DND-41 (cell line): Measurements from ENCODE around the gene ALOX5.

Experiments used
- EZH2 ChIP-seq: IDR thresholded peaks from 3 replicates; pipeline ENCODE4 v1.6.1; 2012; ENCODE audit warnings: borderline replicate concordance, low read depth, mild to moderate bottlenecking, moderate library complexity, low read length, inconsistent platforms; ENCODE audit not compliant: severe bottlenecking
- TF ChIP-seq, protein P1 (sequence below): IDR thresholded peaks from 2 replicates; pipeline ENCODE4 v1.5.1; 2012; ENCODE audit warnings: borderline replicate concordance, low read length, moderate library complexity, mild to moderate bottlenecking; ENCODE audit not compliant: poor library complexity, severe bottlenecking; ENCODE audit errors: extremely low read depth

GRCh38 chr10:45372251-45372951 is 1.6 kb upstream of the ALOX5 start:
- TF ChIP-seq, protein P1, sequence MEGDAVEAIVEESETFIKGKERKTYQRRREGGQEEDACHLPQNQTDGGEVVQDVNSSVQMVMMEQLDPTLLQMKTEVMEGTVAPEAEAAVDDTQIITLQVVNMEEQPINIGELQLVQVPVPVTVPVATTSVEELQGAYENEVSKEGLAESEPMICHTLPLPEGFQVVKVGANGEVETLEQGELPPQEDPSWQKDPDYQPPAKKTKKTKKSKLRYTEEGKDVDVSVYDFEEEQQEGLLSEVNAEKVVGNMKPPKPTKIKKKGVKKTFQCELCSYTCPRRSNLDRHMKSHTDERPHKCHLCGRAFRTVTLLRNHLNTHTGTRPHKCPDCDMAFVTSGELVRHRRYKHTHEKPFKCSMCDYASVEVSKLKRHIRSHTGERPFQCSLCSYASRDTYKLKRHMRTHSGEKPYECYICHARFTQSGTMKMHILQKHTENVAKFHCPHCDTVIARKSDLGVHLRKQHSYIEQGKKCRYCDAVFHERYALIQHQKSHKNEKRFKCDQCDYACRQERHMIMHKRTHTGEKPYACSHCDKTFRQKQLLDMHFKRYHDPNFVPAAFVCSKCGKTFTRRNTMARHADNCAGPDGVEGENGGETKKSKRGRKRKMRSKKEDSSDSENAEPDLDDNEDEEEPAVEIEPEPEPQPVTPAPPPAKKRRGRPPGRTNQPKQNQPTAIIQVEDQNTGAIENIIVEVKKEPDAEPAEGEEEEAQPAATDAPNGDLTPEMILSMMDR = no peak
- TF ChIP-seq EZH2 = no peak
